GM18498 (cell line): Measurements from ENCODE around the gene SLC9A3.
"Not testable (repeated sequence)": the region's sequence is repeated elsewhere in the genome, so short reads cannot be mapped to it uniquely, and the experiment has no call there.

Experiments used
- ATAC-seq: cut with Tn5 transposase; IDR thresholded peaks from one replicate; pipeline ENCODE4 v1.9.1; 2021; ENCODE audit warnings: mild to moderate bottlenecking, moderate library complexity; ENCODE audit not compliant: unreplicated experiment

The SLC9A3 gene

GRCh38 chr5:524234-524972 is at the start of gene SLC9A3:
TSS of gene SLC9A3 (minus strand) at chr5:524449.
- no peak for ATAC-seq

DNA sequence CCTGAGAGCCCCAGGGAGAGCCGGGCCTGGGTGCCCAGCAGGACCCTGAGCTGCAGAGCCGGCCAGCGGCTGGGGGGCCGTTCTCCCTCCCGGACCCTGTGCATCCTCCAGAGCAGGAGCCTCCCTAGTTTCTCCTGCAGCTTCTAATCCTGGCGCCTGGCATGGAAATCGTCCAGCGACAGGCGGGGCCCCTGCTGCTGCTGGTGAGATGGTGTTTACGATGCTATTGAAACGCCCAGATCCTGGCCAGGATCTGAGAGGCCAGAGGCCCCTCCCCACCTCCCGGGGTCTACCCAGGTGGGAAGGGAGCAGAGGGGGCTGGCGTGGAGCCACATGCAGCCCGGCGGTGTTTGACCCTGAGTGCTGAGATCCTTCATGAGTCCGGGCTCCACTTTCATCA is 49.7 kb upstream of the SLC9A3 start:
- ATAC-seq: no peak

DNA sequence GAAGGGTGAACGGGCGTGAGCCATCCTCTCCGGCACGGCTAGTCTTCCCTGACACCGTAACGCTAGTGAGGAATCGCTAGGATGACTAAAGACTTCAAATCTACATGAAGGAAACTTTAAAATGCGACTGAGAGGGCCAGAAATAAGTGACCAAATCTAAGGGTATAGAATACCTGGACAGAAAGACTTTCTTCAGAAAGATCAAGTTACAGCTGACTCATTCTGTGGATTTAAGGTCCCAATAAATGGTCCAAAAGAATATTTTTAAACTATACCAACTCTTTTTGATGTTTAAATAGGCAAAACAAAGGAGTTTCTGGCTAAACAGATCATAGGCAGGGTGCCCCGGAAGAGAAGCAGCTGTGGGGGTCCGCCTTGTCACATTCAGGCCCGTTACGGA is 49.0 kb upstream of the SLC9A3 start:
- ATAC-seq: no peak

DNA sequence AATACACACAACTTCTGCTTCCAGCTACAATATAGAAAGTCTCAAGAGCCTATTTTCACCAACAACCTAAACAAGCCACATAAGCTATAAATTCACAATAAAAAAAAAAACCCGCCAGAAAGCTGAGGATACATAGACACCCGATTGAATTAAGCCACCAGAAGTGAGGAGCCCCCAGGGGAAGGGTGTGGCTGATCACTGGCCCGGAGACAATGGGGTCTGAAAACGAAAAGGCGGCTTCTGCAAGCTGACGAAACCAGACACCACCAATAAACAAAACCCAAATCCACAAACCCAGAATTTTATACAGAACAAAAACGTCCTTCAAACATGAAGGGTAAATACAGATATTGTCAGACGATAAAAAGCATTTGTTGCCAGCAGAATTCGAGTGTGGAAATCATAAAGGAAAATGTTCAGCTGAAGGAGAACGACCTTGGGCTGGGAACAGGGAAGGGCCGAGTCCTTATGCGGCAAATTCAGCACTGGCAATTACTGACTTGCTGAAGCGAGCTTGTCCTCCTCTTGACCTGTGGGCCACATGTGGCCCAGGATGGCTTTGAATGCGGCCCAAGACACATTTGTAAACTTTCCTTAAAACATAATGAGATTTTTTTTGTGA is 48.3 kb upstream of the SLC9A3 start:
- no peak for ATAC-seq

DNA sequence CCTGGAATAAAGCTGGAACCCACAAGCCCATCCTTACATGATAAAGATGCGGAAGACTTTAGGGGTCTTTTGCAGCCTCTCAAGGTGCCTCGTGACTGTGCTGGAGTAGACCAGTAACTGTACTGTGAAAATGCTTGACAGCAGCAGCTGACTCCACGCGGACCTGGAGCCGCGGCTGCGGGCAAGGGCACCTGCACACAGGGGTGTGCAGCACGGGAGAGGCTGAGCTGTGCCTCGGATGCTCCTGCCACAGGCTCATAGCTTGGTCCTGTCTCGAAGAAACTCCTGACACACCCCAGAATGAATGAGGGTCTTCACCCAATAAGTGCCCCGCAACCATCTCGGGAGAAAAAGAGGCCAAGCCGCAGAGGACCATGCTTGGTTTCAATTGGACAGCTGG is 47.5 kb upstream of the SLC9A3 start:
- no peak for ATAC-seq

GRCh38 chr5:570886-571285 is 46.6 kb upstream of the SLC9A3 start:
- ATAC-seq: no peak

DNA sequence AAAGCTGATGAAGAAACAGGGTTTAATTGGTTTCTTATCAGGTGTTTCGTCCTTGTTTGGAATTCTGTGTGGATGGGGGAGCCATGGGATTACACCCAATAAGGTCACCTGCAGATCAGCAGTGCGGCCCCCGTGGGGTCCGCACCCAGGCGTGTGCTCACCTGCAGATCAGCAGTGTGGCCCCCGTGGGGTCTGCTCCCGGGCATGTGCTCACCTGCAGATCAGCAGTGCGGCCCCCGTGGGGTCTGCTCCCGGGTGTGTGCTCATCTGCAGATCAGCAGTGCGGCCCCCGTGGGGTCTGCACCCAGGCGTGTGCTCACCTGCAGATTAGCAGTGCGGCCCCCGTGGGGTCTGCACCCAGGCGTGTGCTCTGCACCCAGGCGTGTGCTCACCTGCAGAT is 46.2 kb upstream of the SLC9A3 start:
- ATAC-seq: no peak

GRCh38 chr5:569868-570361 is 45.7 kb upstream of the SLC9A3 start:
- no peak for ATAC-seq

- no peak for ATAC-seq
Observed at GRCh38 chr5:569358-569867, 45.2 kb upstream of the SLC9A3 start.

GRCh38 chr5:568809-569208 is 44.6 kb upstream of the SLC9A3 start:
- no peak for ATAC-seq

- ATAC-seq: no peak
Observed at GRCh38 chr5:568061-568781, 44.0 kb upstream of the SLC9A3 start.

DNA sequence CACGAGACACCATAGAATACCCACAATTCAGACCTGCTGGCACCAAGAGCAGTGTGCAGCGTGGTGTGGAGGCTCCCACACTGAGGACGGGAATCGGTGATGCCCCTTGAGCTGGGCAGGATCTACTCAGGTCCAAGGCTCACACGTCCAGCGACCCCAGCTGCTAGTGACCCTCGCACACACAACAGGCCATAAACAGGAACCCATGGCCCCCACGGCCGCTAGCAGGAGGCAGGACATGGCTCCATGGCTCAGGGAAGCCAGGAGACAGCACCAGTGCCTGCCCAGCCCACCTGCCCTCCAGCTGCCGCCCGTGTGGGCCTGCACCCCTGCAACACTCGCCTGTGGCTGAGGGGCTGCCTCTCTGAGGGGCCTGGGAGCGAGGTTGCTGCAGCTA is 43.4 kb upstream of the SLC9A3 start:
- ATAC-seq: no peak

GRCh38 chr5:566636-567309 is 42.5 kb upstream of the SLC9A3 start:
- ATAC-seq: no peak

- no peak for ATAC-seq
Observed at GRCh38 chr5:565782-566440, 41.7 kb upstream of the SLC9A3 start.

DNA sequence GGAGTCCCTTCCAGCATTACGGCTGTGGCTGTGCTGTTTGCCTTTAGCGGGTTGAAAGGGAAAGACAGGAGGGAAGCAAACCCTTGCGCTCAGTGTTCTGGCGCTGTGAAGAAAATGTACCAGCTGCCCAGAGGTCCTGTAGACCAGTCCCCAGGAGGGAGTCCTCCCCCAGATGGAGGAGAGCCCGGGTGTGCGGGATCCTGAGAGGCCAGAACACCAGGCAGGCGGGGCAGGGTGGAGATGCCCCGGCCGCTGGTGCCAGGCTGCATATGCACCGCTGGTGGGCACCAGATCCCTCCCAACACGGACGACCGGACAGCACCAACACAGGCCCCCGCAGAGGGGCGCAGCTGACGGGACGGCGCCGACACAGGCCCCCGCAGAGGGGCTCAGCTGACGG is 37.2 kb upstream of the SLC9A3 start:
- no peak for ATAC-seq

GRCh38 chr5:560792-561166 is 36.5 kb upstream of the SLC9A3 start:
- ATAC-seq: no peak

- no peak for ATAC-seq
Observed at GRCh38 chr5:558871-559503, 34.7 kb upstream of the SLC9A3 start.

- ATAC-seq: no peak
Observed at GRCh38 chr5:558326-558725, 34.1 kb upstream of the SLC9A3 start.

GRCh38 chr5:557917-558316 is 33.7 kb upstream of the SLC9A3 start:
- not testable (repeated sequence) for ATAC-seq

GRCh38 chr5:556909-557441 is 32.7 kb upstream of the SLC9A3 start:
- ATAC-seq: no peak
